ENCODE measurements around the gene CALHM5. TPM values are rescaled to one million over a fixed set of nuclear protein-coding genes. Genes with fewer than 3 reads are reported as not detected.

The CALHM5 gene
- total RNA-seq, 1 experiment from 2014 or later: 0.05 TPM

DNA sequence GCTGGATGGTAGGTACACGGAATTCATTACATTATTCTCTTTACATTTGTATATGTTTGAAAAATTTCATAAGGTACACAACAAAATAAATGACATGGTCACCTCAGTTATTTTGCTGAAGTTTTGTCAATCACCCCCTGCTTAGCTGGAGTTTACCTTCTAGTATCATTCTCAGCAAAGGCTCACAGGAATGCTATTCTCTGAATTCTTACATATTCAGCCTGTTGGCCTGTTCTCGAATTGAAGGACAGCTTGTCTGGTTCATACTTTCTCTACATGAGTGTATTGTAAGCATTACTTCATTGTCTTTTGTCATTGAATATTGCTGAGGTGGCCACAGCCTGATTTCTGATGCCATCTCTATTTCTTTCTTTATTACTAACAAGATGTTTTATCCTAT is 12.8 kb downstream of the CALHM5 start:
- ChIA-PET POLR2A (interaction anchor here (0.9 kb wide), 1 partner anchor 13 kb away, joined by 3 read pairs; the partner anchor contains the start of gene CALHM5), CTCF (interaction anchor here (1.2 kb wide), 1 partner anchor 13 kb away, joined by 4 read pairs; the partner anchor contains the start of gene CALHM5), RAD21 (ENCODE audit: low non-redundant PET in 1 of 2, low total read pairs in 2 of 2, uncharacterized antibody in 2 of 2, unreplicated experiment in 2 of 2) (no interaction called here)
- Histone ChIP-seq H3K4me1 (ENCODE audit: control insufficient read depth in 1 of 2, insufficient read depth in 2 of 2, low read length in 2 of 2) (peaks cover 3 to 12% of the 10 kb centered on the region in 2 experiments; a peak in 3 of 4 replicates), H4K20me1 (ENCODE audit: insufficient read depth) (no peaks in the 10 kb centered on the region), H3K4me3 (replicated peaks in 1 of 2; ENCODE audit: low read depth in 1 of 2, low read length in 2 of 2) (no peak overlapping the region), H3K9ac (ENCODE audit: low read length) (no peak overlapping the region), H3K79me2 (ENCODE audit: insufficient read depth, low read length) (no peaks in the 10 kb centered on the region), H3K27me3 (ENCODE audit: insufficient read depth, low read length) (no peaks in the 10 kb centered on the region), H3K4me2 (ENCODE audit: low read length) (no peak overlapping the region), H3K9me3 (ENCODE audit: control insufficient read depth in 1 of 2, insufficient read depth in 1 of 2, low read depth in 1 of 2, low read length in 2 of 2) (no peaks in the 10 kb centered on the region), H3K9me2 (ENCODE audit: insufficient read depth) (no peaks in the 10 kb centered on the region), H3K27ac (ENCODE audit: low read depth, low read length) (no peak overlapping the region), H2AFZ (ENCODE audit: low read depth, low read length, poor library complexity, severe bottlenecking) (no peak overlapping the region), H3K36me3 (ENCODE audit: control insufficient read depth in 1 of 2, insufficient read depth in 2 of 2, low read length in 2 of 2) (no peaks in the 10 kb centered on the region)
- intact Hi-C loops (cut with micrococcal nuclease): no loop called here
- TF ChIP-seq EGR1 (IDR thresholded peaks at IDR 0.05; ENCODE audit: low read depth) (no peak), SRF (IDR thresholded peaks at IDR 0.05; ENCODE audit: low read depth) (no peak), JUND (IDR thresholded peaks at IDR 0.05) (no peak), ZFX (IDR thresholded peaks at IDR 0.05) (no peak)
- TF ChIP-seq, protein P1, sequence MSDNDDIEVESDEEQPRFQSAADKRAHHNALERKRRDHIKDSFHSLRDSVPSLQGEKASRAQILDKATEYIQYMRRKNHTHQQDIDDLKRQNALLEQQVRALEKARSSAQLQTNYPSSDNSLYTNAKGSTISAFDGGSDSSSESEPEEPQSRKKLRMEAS (IDR thresholded peaks at IDR 0.05): no peak
- no TSS peak for BruUV-seq (replicated peaks)
- DNase-seq (ENCODE audit: low read depth, low spot score) (no peak), ATAC-seq (no peak)

DNA sequence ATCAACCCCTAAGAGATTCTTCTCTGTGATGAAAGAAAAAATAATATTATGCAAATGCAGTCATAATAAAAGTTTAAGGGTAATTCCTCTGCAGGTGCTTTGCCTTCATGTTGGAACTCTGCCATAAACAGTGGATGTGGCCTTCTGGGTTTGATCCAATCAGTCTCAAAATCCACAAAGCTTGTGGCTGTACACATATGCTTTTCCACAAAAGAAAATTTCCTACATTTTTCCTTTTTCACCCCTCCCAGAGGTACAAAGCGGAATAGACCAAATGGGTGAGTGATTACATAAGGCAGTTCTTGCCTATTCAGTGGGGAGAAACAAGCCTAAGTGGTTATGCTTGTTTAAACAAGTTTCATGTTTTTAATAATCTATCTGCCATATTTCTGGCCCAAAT is 16.7 kb downstream of the CALHM5 start:
- H3K36me3 ChIP-seq (ENCODE audit: control insufficient read depth in 1 of 2, insufficient read depth in 2 of 2, low read length in 2 of 2): no peaks in the 10 kb centered on the region
- H3K27me3 ChIP-seq (ENCODE audit: insufficient read depth, low read length): no peaks in the 10 kb centered on the region
- intact Hi-C loops (cut with micrococcal nuclease): no loop called here
- H3K4me1 ChIP-seq (ENCODE audit: control insufficient read depth in 1 of 2, insufficient read depth in 2 of 2, low read length in 2 of 2): peaks cover 3 to 17% of the 10 kb centered on the region in 2 experiments; a peak in 3 of 4 replicates
- H3K79me2 ChIP-seq (ENCODE audit: insufficient read depth, low read length): no peaks in the 10 kb centered on the region
- H3K9ac ChIP-seq (ENCODE audit: low read length): no peak overlapping the region
- no peak overlapping the region for H2AFZ ChIP-seq (ENCODE audit: low read depth, low read length, poor library complexity, severe bottlenecking)
- H3K27ac ChIP-seq (ENCODE audit: low read depth, low read length): no peak overlapping the region
- CTCF ChIA-PET: no interaction called here
- ATAC-seq (no peak), DNase-seq (ENCODE audit: low read depth, low spot score) (no peak)
- no peaks in the 10 kb centered on the region for H3K9me3 ChIP-seq (ENCODE audit: control insufficient read depth in 1 of 2, insufficient read depth in 1 of 2, low read depth in 1 of 2, low read length in 2 of 2)
- BruUV-seq (replicated peaks): no TSS peak
- no peaks in the 10 kb centered on the region for H3K9me2 ChIP-seq (ENCODE audit: insufficient read depth)
- no peak overlapping the region for H3K4me3 ChIP-seq (replicated peaks in 1 of 2; ENCODE audit: low read depth in 1 of 2, low read length in 2 of 2)
- H3K4me2 ChIP-seq (ENCODE audit: low read length): no peak overlapping the region; the same call in 1 of the 2 replicates
- POLR2A ChIA-PET: no interaction called here
- RAD21 ChIA-PET (ENCODE audit: low non-redundant PET in 1 of 2, low total read pairs in 2 of 2, uncharacterized antibody in 2 of 2, unreplicated experiment in 2 of 2): no interaction called here
- H4K20me1 ChIP-seq (ENCODE audit: insufficient read depth): no peaks in the 10 kb centered on the region
- TF ChIP-seq SRF (IDR thresholded peaks at IDR 0.05; ENCODE audit: low read depth) (no peak), SP1 (IDR thresholded peaks at IDR 0.05; ENCODE audit: low read depth) (no peak), SIN3A (IDR thresholded peaks at IDR 0.05; ENCODE audit: low read depth) (no peak), TCF7L2 (IDR thresholded peaks at IDR 0.05; ENCODE audit: borderline replicate concordance, extremely low read depth, insufficient read depth, insufficient read length) (no peak), POLR2AphosphoS5 (IDR thresholded peaks at IDR 0.05; ENCODE audit: low read depth, low read length) (no peak), ZNF274 (IDR thresholded peaks at IDR 0.05; ENCODE audit: low read depth, low read length) (no peak), FOSL1 (IDR thresholded peaks at IDR 0.05; ENCODE audit: low read depth) (no peak), ZFX (IDR thresholded peaks at IDR 0.05) (no peak), EZH2 (IDR thresholded peaks at IDR 0.05) (no peak)
- TF ChIP-seq, protein P1 (IDR thresholded peaks at IDR 0.05): no peak
- TF ChIP-seq, protein P2, sequence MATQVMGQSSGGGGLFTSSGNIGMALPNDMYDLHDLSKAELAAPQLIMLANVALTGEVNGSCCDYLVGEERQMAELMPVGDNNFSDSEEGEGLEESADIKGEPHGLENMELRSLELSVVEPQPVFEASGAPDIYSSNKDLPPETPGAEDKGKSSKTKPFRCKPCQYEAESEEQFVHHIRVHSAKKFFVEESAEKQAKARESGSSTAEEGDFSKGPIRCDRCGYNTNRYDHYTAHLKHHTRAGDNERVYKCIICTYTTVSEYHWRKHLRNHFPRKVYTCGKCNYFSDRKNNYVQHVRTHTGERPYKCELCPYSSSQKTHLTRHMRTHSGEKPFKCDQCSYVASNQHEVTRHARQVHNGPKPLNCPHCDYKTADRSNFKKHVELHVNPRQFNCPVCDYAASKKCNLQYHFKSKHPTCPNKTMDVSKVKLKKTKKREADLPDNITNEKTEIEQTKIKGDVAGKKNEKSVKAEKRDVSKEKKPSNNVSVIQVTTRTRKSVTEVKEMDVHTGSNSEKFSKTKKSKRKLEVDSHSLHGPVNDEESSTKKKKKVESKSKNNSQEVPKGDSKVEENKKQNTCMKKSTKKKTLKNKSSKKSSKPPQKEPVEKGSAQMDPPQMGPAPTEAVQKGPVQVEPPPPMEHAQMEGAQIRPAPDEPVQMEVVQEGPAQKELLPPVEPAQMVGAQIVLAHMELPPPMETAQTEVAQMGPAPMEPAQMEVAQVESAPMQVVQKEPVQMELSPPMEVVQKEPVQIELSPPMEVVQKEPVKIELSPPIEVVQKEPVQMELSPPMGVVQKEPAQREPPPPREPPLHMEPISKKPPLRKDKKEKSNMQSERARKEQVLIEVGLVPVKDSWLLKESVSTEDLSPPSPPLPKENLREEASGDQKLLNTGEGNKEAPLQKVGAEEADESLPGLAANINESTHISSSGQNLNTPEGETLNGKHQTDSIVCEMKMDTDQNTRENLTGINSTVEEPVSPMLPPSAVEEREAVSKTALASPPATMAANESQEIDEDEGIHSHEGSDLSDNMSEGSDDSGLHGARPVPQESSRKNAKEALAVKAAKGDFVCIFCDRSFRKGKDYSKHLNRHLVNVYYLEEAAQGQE (IDR thresholded peaks at IDR 0.05; ENCODE audit: low read depth): no peak
- TF ChIP-seq, protein P3, sequence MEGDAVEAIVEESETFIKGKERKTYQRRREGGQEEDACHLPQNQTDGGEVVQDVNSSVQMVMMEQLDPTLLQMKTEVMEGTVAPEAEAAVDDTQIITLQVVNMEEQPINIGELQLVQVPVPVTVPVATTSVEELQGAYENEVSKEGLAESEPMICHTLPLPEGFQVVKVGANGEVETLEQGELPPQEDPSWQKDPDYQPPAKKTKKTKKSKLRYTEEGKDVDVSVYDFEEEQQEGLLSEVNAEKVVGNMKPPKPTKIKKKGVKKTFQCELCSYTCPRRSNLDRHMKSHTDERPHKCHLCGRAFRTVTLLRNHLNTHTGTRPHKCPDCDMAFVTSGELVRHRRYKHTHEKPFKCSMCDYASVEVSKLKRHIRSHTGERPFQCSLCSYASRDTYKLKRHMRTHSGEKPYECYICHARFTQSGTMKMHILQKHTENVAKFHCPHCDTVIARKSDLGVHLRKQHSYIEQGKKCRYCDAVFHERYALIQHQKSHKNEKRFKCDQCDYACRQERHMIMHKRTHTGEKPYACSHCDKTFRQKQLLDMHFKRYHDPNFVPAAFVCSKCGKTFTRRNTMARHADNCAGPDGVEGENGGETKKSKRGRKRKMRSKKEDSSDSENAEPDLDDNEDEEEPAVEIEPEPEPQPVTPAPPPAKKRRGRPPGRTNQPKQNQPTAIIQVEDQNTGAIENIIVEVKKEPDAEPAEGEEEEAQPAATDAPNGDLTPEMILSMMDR (IDR thresholded peaks at IDR 0.05 in 2 of 3, conservative IDR thresholded peaks at IDR 0.05 in 1 of 3; ENCODE audit: borderline replicate concordance in 1 of 3, insufficient read depth in 1 of 3, low read depth in 2 of 3, low read length in 2 of 3): no peak

Data from HCT116 (cell line).